IPS-20b (cell line): ENCODE measurements around the gene ADGRV1.
"Not testable (repeated sequence)": the region's sequence is repeated elsewhere in the genome, so short reads cannot be mapped to it uniquely, and the experiment has no call there.

ENCODE experiments used
- H3K27ac ChIP-seq: one replicate; pipeline ENCODE4 v1.5.1; 2013; ENCODE audit warnings: low read length
- H3K27me3 ChIP-seq: 2 replicates; pipeline ENCODE4 v1.6.1; 2013; ENCODE audit warnings: mild to moderate bottlenecking, low read length, inconsistent platforms; ENCODE audit not compliant: insufficient read depth
- H3K36me3 ChIP-seq: 2 replicates; pipeline ENCODE4 v1.6.1; 2013; ENCODE audit warnings: low read depth, mild to moderate bottlenecking, inconsistent platforms, low read length, moderate library complexity; ENCODE audit not compliant: insufficient read depth
- H3K4me1 ChIP-seq: 2 replicates; pipeline ENCODE4 v1.6.1; 2013; ENCODE audit warnings: mild to moderate bottlenecking, control low read depth, inconsistent platforms, low read length, moderate library complexity; ENCODE audit not compliant: insufficient read depth
- H3K4me3 ChIP-seq: 2 replicates; pipeline ENCODE4 v1.5.1; 2013; ENCODE audit warnings: mild to moderate bottlenecking, low read length, inconsistent platforms
- H3K9ac ChIP-seq: 2 replicates; pipeline ENCODE4 v1.6.1; 2013; ENCODE audit warnings: low read depth, mild to moderate bottlenecking, inconsistent platforms, low read length, moderate library complexity
- H3K9me3 ChIP-seq: 2 replicates; pipeline ENCODE4 v1.6.1; 2013; ENCODE audit warnings: mild to moderate bottlenecking, low read depth, low read length, inconsistent platforms; ENCODE audit not compliant: insufficient read depth

ADGRV1 gene

GRCh38 chr5:90575712-90576111 lies 17.1 kb downstream of the ADGRV1 start:
- H3K36me3 ChIP-seq, result peaks cover 3% of the 10 kb centered on the region; the same call in 1 of the 2 replicates
- H3K27me3 ChIP-seq, result no peaks in the 10 kb centered on the region
- H3K9ac ChIP-seq, result no peak overlapping the region
- no peaks in the 10 kb centered on the region for H3K9me3 ChIP-seq
- H3K4me3 ChIP-seq, result no peak overlapping the region
- H3K4me1 ChIP-seq, result peaks cover 28% of the 10 kb centered on the region
- H3K27ac ChIP-seq, result no peak overlapping the region

- H3K27me3 ChIP-seq, H3K36me3 ChIP-seq, H3K9ac ChIP-seq, H3K4me3 ChIP-seq, H3K9me3 ChIP-seq, H3K27ac ChIP-seq: not testable (repeated sequence)
- H3K4me1 ChIP-seq, result peaks cover 19% of the 10 kb centered on the region
Observed at GRCh38 chr5:90576566-90576965, 18.0 kb downstream of the ADGRV1 start.

- not testable (repeated sequence) for H3K4me3 ChIP-seq, H3K36me3 ChIP-seq, H3K9me3 ChIP-seq, H3K4me1 ChIP-seq, H3K9ac ChIP-seq, H3K27me3 ChIP-seq, H3K27ac ChIP-seq
Observed at GRCh38 chr5:90579905-90580304, 21.3 kb downstream of the ADGRV1 start.

- no peak overlapping the region for H3K9ac ChIP-seq
- no peak overlapping the region for H3K4me3 ChIP-seq
- H3K36me3 ChIP-seq, result no peaks in the 10 kb centered on the region
- H3K27ac ChIP-seq, result no peak overlapping the region
- no peaks in the 10 kb centered on the region for H3K27me3 ChIP-seq
- peaks cover 4% of the 10 kb centered on the region; the same call in 1 of the 2 replicates for H3K4me1 ChIP-seq
- no peaks in the 10 kb centered on the region for H3K9me3 ChIP-seq
Observed at GRCh38 chr5:90581956-90582355, 23.4 kb downstream of the ADGRV1 start.

- Histone ChIP-seq H3K9me3 (no peaks in the 10 kb centered on the region), H3K27ac (no peak overlapping the region), H3K4me3 (no peak overlapping the region), H3K36me3 (no peaks in the 10 kb centered on the region), H3K4me1 (peaks cover 4% of the 10 kb centered on the region; the same call in 1 of the 2 replicates), H3K27me3 (no peaks in the 10 kb centered on the region), H3K9ac (no peak overlapping the region)
Observed at GRCh38 chr5:90585337-90585986, 26.9 kb downstream of the ADGRV1 start.

GRCh38 chr5:90586469-90586868 lies 27.9 kb downstream of the ADGRV1 start:
- no peak overlapping the region for H3K27ac ChIP-seq
- H3K4me3 ChIP-seq, result no peak overlapping the region
- no peak overlapping the region for H3K9ac ChIP-seq
- no peaks in the 10 kb centered on the region for H3K36me3 ChIP-seq
- no peaks in the 10 kb centered on the region for H3K27me3 ChIP-seq
- H3K9me3 ChIP-seq, result no peaks in the 10 kb centered on the region
- H3K4me1 ChIP-seq, result peaks cover 4% of the 10 kb centered on the region; the same call in 1 of the 2 replicates

- Histone ChIP-seq H3K9ac (no peak overlapping the region), H3K4me3 (no peak overlapping the region), H3K4me1 (peaks cover 4% of the 10 kb centered on the region; the same call in 1 of the 2 replicates), H3K27me3 (no peaks in the 10 kb centered on the region), H3K27ac (no peak overlapping the region), H3K9me3 (peaks cover 21% of the 10 kb centered on the region), H3K36me3 (peaks cover 13% of the 10 kb centered on the region)
Observed at GRCh38 chr5:90590170-90590569, 31.6 kb downstream of the ADGRV1 start.

- Histone ChIP-seq H3K9me3 (peaks cover 21% of the 10 kb centered on the region), H3K36me3 (peaks cover 16% of the 10 kb centered on the region)
- H3K27me3 ChIP-seq, H3K27ac ChIP-seq, H3K4me3 ChIP-seq, H3K4me1 ChIP-seq, H3K9ac ChIP-seq: not testable (repeated sequence)
Observed at GRCh38 chr5:90593083-90593482, 34.5 kb downstream of the ADGRV1 start.

GRCh38 chr5:90595766-90596165 lies 37.2 kb downstream of the ADGRV1 start:
- not testable (repeated sequence) for H3K27me3 ChIP-seq, H3K4me1 ChIP-seq, H3K4me3 ChIP-seq, H3K9ac ChIP-seq, H3K27ac ChIP-seq
- Histone ChIP-seq H3K9me3 (peaks cover 21% of the 10 kb centered on the region), H3K36me3 (peaks cover 16% of the 10 kb centered on the region)

GRCh38 chr5:90598293-90598692 lies 39.7 kb downstream of the ADGRV1 start:
- Histone ChIP-seq H3K4me1 (no peaks in the 10 kb centered on the region), H3K9ac (no peak overlapping the region), H3K4me3 (no peak overlapping the region), H3K36me3 (0 out of 2 replicates have a peak, but pooled peaks cover 3% of the 10 kb centered on the region), H3K9me3 (peaks cover 5% of the 10 kb centered on the region), H3K27ac (no peak overlapping the region), H3K27me3 (no peaks in the 10 kb centered on the region)

- H3K27ac ChIP-seq, H3K4me1 ChIP-seq, H3K27me3 ChIP-seq, H3K9ac ChIP-seq, H3K9me3 ChIP-seq, H3K36me3 ChIP-seq, H3K4me3 ChIP-seq: not testable (repeated sequence)
Observed at GRCh38 chr5:90600307-90600706, 41.7 kb downstream of the ADGRV1 start.

GRCh38 chr5:90601468-90601867 lies 42.9 kb downstream of the ADGRV1 start:
- no peaks in the 10 kb centered on the region for H3K4me1 ChIP-seq
- 0 out of 2 replicates have a peak, but pooled peaks cover 3% of the 10 kb centered on the region for H3K36me3 ChIP-seq

More at GRCh38 chr5:90601468-90601867, 42.9 kb downstream of the ADGRV1 start:
- Histone ChIP-seq H3K9ac (no peak overlapping the region), H3K9me3 (no peaks in the 10 kb centered on the region), H3K27me3 (no peaks in the 10 kb centered on the region), H3K27ac (no peak overlapping the region), H3K4me3 (no peak overlapping the region)
